Hippocampal formation (tissue), 2 donors: ENCODE data around the gene TFDP1.

Experiments
- DNase-seq, 2 donors: peaks; one replicate each; lab custom pipeline; 2025; lab: John Stamatoyannopoulos, UW

TFDP1 gene

GRCh38 chr13:113651511-113652403 lies 67.2 kb downstream of the TFDP1 start:
- no peak for DNase-seq

GRCh38 chr13:113652404-113653263 lies 68.1 kb downstream of the TFDP1 start:
- no peak for DNase-seq

- no peak for DNase-seq
Measured at GRCh38 chr13:113653264-113654174, 69.0 kb downstream of the TFDP1 start.

GRCh38 chr13:113654175-113654560 lies 69.6 kb downstream of the TFDP1 start:
- no peak for DNase-seq

GRCh38 chr13:113654591-113655345 lies 70.2 kb downstream of the TFDP1 start:
- DNase-seq = no peak

- DNase-seq = no peak
Measured at GRCh38 chr13:113655346-113656002, 70.9 kb downstream of the TFDP1 start.

GRCh38 chr13:113656003-113656588 lies 71.5 kb downstream of the TFDP1 start:
- no peak for DNase-seq

- no peak for DNase-seq
Measured at GRCh38 chr13:113656831-113657671, 72.5 kb downstream of the TFDP1 start.

GRCh38 chr13:113657851-113658741 lies 73.5 kb downstream of the TFDP1 start, which contains the start of gene ATP4B:
TSS of gene ATP4B (minus strand) at chr13:113658198. CDS start at chr13:113658144, 54 bp downstream.
- DNase-seq = no peak

- no peak for DNase-seq
Measured at GRCh38 chr13:113658836-113659235, 74.3 kb downstream of the TFDP1 start.

GRCh38 chr13:113659337-113659736 lies 74.8 kb downstream of the TFDP1 start:
- DNase-seq = no peak

GRCh38 chr13:113660066-113660465 lies 75.5 kb downstream of the TFDP1 start:
- DNase-seq = no peak

- no peak for DNase-seq
Measured at GRCh38 chr13:113661509-113661908, 77.0 kb downstream of the TFDP1 start.

GRCh38 chr13:113663934-113664333 lies 79.4 kb downstream of the TFDP1 start:
- DNase-seq = no peak

GRCh38 chr13:113664751-113665596 lies 80.4 kb downstream of the TFDP1 start:
- no peak for DNase-seq

GRCh38 chr13:113665597-113666328 lies 81.2 kb downstream of the TFDP1 start:
- no peak for DNase-seq
